Pancreas (tissue), 10 donors: ENCODE results near the gene SLC25A24. TPM values are rescaled to one million over a fixed set of nuclear protein-coding genes. Genes with fewer than 3 reads are reported as not detected.

Source experiments
- ATAC-seq, 4 donors: fragments of 200-7000 bp; cut with Tn5 transposase; one replicate each; pipeline versions ENCODE4 v1.8.0 to v1.9.1; 2020; ENCODE audit warnings: mild to moderate bottlenecking in 4 of 4, moderate library complexity in 4 of 4
- DNase-seq, 6 donors: peaks; one replicate each; pipeline ENCODE4 v3.0.0-alpha.2; 2020
- FAIRE-seq: peaks from 2 replicates; lab custom pipeline; 2012; peaks lifted over from hg19 to GRCh38; lab: Jason Lieb, UNC
- H3K27ac ChIP-seq, 4 donors: fragments of 200-600 bp; sonication (generic); 1 replicate in 3 of 4; 2 replicates in 1 of 4; pipeline versions ENCODE4 v1.5.0 to v1.8.0; 2020
- H3K27me3 ChIP-seq, 4 donors: fragments of 200-600 bp; one replicate each; pipeline ENCODE4 v1.8.0; 2021
- H3K36me3 ChIP-seq, 3 donors: fragments of 200-600 bp; sonication (generic) in 1 of 3; one replicate each; pipeline versions ENCODE4 v1.5.0 to v1.8.0; 2020 to 2021
- H3K4me1 ChIP-seq, 3 donors: fragments of 200-600 bp; one replicate each; pipeline ENCODE4 v1.8.0; 2021
- H3K4me3 ChIP-seq, 4 donors: fragments of 200-600 bp; sonication (generic) in 2 of 4; one replicate each; pipeline versions ENCODE4 v1.5.0 to v1.8.0; 2020 to 2021
- H3K9me3 ChIP-seq, 4 donors: fragments of 200-600 bp; one replicate each; pipeline ENCODE4 v1.8.0; 2021
- WGBS, 2 donors: extraction: QIAGEN DNeasy Blood & Tissue Kit; methylation state at CpG; one replicate each; pipeline ENCODE4 v1.1.7; 2013; 5-methylcytosine and 5-hydroxymethylcytosine counted together
- intact Hi-C, 3 donors: fragments of 100-400 bp; cut with DNase I; formaldehyde crosslinking; loops; one replicate each; pipeline versions ENCODE4 v1.11.1 to v1.14.2; 2022
- polyA plus RNA-seq, 2 donors: library from polyadenylated mRNA; stranded (reverse); fragments of 200-250 nt; gene quantifications; one replicate each; pipeline ENCODE4 v1.2.3, GENCODE V29; 2013
- total RNA-seq, 6 donors: library from RNA; stranded (reverse); fragmentation: NEBNext Ultra II Directional in 4 of 6; extraction: Animal tissue kit (Norgen Biotek cat#: 25700) in 4 of 6; gene quantifications; one replicate each; pipeline versions ENCODE4 v1.2.1 to v1.2.4, GENCODE V29; 2021 to 2023
- TF ChIP-seq, protein P1 (sequence below), 4 donors: fragments of 200-600 bp; sonication (generic) in 3 of 4; IDR thresholded peaks; one replicate each; pipeline versions ENCODE4 v1.5.0 to v1.8.0; 2021; ENCODE audit warnings: antibody characterized with exemption in 4 of 4
- donor health status: healthy with polysubstance abuse.
- donor health status: DM: no; HTN: no; CAD: no; lungs with moderate emphysema.
- donor health status: DM: no; HTN: no; CAD: no.
- donor health status: control.
- donor health status: control.
- donor health status: Bipolar disorder and iron deficiency.
- donor health status: DM: yes; HTN: yes; CAD: no.
- donor health status: DM: no; HTN: no; CAD: no.
- donor health status: DM: no; HTN: no; CAD: no.
- donor health status: DM: yes; HTN: yes; CAD: no.

The SLC25A24 gene
- total and polyA plus RNA-seq, 8 donors: 3.3 to 16.9 (median 7.3) TPM

GRCh38 chr1:108124622-108125311, 75.4 kb downstream of the SLC25A24 start:
- H3K27ac ChIP-seq: no peak overlapping the region
- intact Hi-C loops: loop anchor here (5.0 to 10.0 kb wide), 2 partner anchors 340 to 342 kb away; no protein-coding TSS in a partner anchor
- DNase-seq (no peak), FAIRE-seq (no peak), ATAC-seq (no peak)
- H3K4me3 ChIP-seq: no peak overlapping the region
- TF ChIP-seq, protein P1, sequence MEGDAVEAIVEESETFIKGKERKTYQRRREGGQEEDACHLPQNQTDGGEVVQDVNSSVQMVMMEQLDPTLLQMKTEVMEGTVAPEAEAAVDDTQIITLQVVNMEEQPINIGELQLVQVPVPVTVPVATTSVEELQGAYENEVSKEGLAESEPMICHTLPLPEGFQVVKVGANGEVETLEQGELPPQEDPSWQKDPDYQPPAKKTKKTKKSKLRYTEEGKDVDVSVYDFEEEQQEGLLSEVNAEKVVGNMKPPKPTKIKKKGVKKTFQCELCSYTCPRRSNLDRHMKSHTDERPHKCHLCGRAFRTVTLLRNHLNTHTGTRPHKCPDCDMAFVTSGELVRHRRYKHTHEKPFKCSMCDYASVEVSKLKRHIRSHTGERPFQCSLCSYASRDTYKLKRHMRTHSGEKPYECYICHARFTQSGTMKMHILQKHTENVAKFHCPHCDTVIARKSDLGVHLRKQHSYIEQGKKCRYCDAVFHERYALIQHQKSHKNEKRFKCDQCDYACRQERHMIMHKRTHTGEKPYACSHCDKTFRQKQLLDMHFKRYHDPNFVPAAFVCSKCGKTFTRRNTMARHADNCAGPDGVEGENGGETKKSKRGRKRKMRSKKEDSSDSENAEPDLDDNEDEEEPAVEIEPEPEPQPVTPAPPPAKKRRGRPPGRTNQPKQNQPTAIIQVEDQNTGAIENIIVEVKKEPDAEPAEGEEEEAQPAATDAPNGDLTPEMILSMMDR (IDR thresholded peaks at IDR 0.05): no peak
- no peaks in the 10 kb centered on the region for H3K36me3 ChIP-seq
- peaks cover 0 to 5% (median 0%) of the 10 kb centered on the region in 4 donors for H3K27me3 ChIP-seq
- H3K9me3 ChIP-seq: no peaks in the 10 kb centered on the region
- 50 to 51% methylated on average over 12 of the region's 12 CpGs for WGBS, 2 donors
- no peaks in the 10 kb centered on the region for H3K4me1 ChIP-seq

- no peak for ATAC-seq
- Histone ChIP-seq H3K36me3 (no peaks in the 10 kb centered on the region), H3K4me3 (no peak overlapping the region), H3K27me3 (peaks cover 0 to 5% (median 0%) of the 10 kb centered on the region in 4 donors), H3K4me1 (no peaks in the 10 kb centered on the region), H3K27ac (no peak overlapping the region), H3K9me3 (no peaks in the 10 kb centered on the region)
- FAIRE-seq: no peak
- TF ChIP-seq, protein P1 (IDR thresholded peaks at IDR 0.05): no peak
- 70 to 85% methylated on average over 1 of the region's 1 CpG for WGBS, 2 donors
- intact Hi-C loops: loop anchor here in 1 of 3 donors (10.0 kb wide), 1 partner anchor 339 kb away; no protein-coding TSS in a partner anchor
- DNase-seq: no peak
These were observed 76.1 kb downstream of the SLC25A24 start for GRCh38 chr1:108124023-108124422.

GRCh38 chr1:108121358-108122143, 78.6 kb downstream of the SLC25A24 start:
- Histone ChIP-seq H3K36me3 (no peaks in the 10 kb centered on the region), H3K4me3 (no peak overlapping the region), H3K27me3 (peaks cover 0 to 5% (median 0%) of the 10 kb centered on the region in 4 donors), H3K9me3 (no peaks in the 10 kb centered on the region), H3K27ac (no peak overlapping the region), H3K4me1 (no peaks in the 10 kb centered on the region)
- no peak for FAIRE-seq
- 51 to 53% methylated on average over 33 of the region's 36 CpGs for WGBS, 2 donors
- intact Hi-C loops: loop anchor here in 1 of 3 donors (10.0 kb wide), 1 partner anchor 337 kb away; no protein-coding TSS in a partner anchor
- TF ChIP-seq, protein P1 (IDR thresholded peaks at IDR 0.05): no peak
- no peak for ATAC-seq
- peak in 1 of 6 donors; percentile 65 for DNase-seq

GRCh38 chr1:108120163-108120562, 80.0 kb downstream of the SLC25A24 start:
- no peak overlapping the region for H3K27ac ChIP-seq
- no peak for DNase-seq
- TF ChIP-seq, protein P1 (IDR thresholded peaks at IDR 0.05): no peak
- 64 to 82% methylated on average over 6 of the region's 6 CpGs for WGBS, 2 donors
- intact Hi-C loops: loop anchor here in 1 of 3 donors (10.0 kb wide), 1 partner anchor 335 kb away; no protein-coding TSS in a partner anchor
- no peak overlapping the region for H3K4me3 ChIP-seq
- H3K36me3 ChIP-seq: no peaks in the 10 kb centered on the region
- no peaks in the 10 kb centered on the region for H3K9me3 ChIP-seq
- peaks cover 0 to 5% (median 0%) of the 10 kb centered on the region in 4 donors for H3K27me3 ChIP-seq
- ATAC-seq: no peak
- FAIRE-seq: no peak
- H3K4me1 ChIP-seq: no peaks in the 10 kb centered on the region
